ENCODE data around the gene CAAP1.

GRCh38 chr9:26811106-26811505, 81.5 kb downstream of the CAAP1 start:
- TF ChIP-seq ZNF830 (tag by site-specific recombination; IDR thresholded peaks at IDR 0.05; ENCODE audit: low read depth) (no peak), ZNF138 (tag by site-specific recombination; IDR thresholded peaks at IDR 0.05; ENCODE audit: borderline replicate concordance) (no peak), PRDM2 (tag by site-specific recombination; IDR thresholded peaks at IDR 0.05; ENCODE audit: borderline replicate concordance) (no peak), REST (tag by site-specific recombination; IDR thresholded peaks at IDR 0.05) (no peak), ZNF416 (tag by site-specific recombination; IDR thresholded peaks at IDR 0.05) (no peak), ELK4 (IDR thresholded peaks at IDR 0.05; ENCODE audit: borderline replicate concordance, low read depth, low read length) (no peak), ATF2 (tag by site-specific recombination; IDR thresholded peaks at IDR 0.05; ENCODE audit: low read depth) (no peak)
- TF ChIP-seq, protein P1, sequence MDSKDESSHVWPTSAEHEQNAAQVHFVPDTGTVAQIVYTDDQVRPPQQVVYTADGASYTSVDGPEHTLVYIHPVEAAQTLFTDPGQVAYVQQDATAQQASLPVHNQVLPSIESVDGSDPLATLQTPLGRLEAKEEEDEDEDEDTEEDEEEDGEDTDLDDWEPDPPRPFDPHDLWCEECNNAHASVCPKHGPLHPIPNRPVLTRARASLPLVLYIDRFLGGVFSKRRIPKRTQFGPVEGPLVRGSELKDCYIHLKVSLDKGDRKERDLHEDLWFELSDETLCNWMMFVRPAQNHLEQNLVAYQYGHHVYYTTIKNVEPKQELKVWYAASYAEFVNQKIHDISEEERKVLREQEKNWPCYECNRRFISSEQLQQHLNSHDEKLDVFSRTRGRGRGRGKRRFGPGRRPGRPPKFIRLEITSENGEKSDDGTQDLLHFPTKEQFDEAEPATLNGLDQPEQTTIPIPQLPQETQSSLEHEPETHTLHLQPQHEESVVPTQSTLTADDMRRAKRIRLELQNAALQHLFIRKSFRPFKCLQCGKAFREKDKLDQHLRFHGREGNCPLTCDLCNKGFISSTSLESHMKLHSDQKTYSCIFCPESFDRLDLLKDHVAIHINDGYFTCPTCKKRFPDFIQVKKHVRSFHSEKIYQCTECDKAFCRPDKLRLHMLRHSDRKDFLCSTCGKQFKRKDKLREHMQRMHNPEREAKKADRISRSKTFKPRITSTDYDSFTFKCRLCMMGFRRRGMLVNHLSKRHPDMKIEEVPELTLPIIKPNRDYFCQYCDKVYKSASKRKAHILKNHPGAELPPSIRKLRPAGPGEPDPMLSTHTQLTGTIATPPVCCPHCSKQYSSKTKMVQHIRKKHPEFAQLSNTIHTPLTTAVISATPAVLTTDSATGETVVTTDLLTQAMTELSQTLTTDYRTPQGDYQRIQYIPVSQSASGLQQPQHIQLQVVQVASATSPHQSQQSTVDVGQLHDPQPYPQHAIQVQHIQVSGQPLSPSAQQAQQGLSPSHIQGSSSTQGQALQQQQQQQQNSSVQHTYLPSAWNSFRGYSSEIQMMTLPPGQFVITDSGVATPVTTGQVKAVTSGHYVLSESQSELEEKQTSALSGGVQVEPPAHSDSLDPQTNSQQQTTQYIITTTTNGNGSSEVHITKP (tag by site-specific recombination; IDR thresholded peaks at IDR 0.05): no peak
- TF ChIP-seq, protein P2, sequence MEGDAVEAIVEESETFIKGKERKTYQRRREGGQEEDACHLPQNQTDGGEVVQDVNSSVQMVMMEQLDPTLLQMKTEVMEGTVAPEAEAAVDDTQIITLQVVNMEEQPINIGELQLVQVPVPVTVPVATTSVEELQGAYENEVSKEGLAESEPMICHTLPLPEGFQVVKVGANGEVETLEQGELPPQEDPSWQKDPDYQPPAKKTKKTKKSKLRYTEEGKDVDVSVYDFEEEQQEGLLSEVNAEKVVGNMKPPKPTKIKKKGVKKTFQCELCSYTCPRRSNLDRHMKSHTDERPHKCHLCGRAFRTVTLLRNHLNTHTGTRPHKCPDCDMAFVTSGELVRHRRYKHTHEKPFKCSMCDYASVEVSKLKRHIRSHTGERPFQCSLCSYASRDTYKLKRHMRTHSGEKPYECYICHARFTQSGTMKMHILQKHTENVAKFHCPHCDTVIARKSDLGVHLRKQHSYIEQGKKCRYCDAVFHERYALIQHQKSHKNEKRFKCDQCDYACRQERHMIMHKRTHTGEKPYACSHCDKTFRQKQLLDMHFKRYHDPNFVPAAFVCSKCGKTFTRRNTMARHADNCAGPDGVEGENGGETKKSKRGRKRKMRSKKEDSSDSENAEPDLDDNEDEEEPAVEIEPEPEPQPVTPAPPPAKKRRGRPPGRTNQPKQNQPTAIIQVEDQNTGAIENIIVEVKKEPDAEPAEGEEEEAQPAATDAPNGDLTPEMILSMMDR (tag by site-specific recombination; IDR thresholded peaks at IDR 0.05): no peak

All from HEK293 (cell line).